Activated naive CD4-positive, alpha-beta T cell treated with anti-CD3 and anti-CD28 coated beads, Interleukin-2, amount 50 U/mL, for 72 hours (primary cell): Measurements from ENCODE around the gene RFPL2. TPM values are rescaled to one million over a fixed set of nuclear protein-coding genes. Genes with fewer than 3 reads are reported as not detected.
"Not testable (repeated sequence)": the region's sequence is repeated elsewhere in the genome, so short reads cannot be mapped to it uniquely, and the experiment has no call there.

ENCODE experiments used
- ATAC-seq, 2 donors: fragments of 150-1000 bp; cut with Tn5 transposase; 2 replicates each; pipeline ENCODE4 v1.10.0; 2021; ENCODE audit warnings: mild to moderate bottlenecking in 2 of 2, moderate library complexity in 2 of 2
- DNase-seq, 2 donors: peaks; one replicate each; pipeline ENCODE4 v3.0.0; 2021 to 2022; ENCODE audit warnings: low spot score in 2 of 2
- H3K27ac Mint-ChIP-seq, 2 donors: one replicate each; pipeline ENCODE4 v1.8.0; 2022; ENCODE audit warnings: mild to moderate bottlenecking in 2 of 2, mixed read lengths in 2 of 2
- H3K36me3 Mint-ChIP-seq, 2 donors: one replicate each; pipeline ENCODE4 v1.8.0; 2022; ENCODE audit warnings: mixed read lengths in 2 of 2
- H3K9me3 Mint-ChIP-seq, 2 donors: one replicate each; pipeline ENCODE4 v1.8.0; 2022; ENCODE audit warnings: mixed read lengths in 2 of 2
- total RNA-seq, 2 donors: library from RNA; stranded (reverse); gene quantifications; one replicate each; pipeline ENCODE4 v1.2.3, GENCODE V29; 2022

RFPL2 gene
- total RNA-seq, 2 donors from 2014 or later: 0.29 TPM; not detected in 1

- Mint-ChIP-seq H3K27ac (no peak overlapping the region), H3K36me3 (no peaks in the 10 kb centered on the region), H3K9me3 (no peaks in the 10 kb centered on the region)
- no peak for DNase-seq
- no peak for ATAC-seq
Observed at GRCh38 chr22:32211011-32211410, 6.1 kb upstream of the RFPL2 start.

GRCh38 chr22:32208681-32209080 lies 3.8 kb upstream of the RFPL2 start:
- ATAC-seq: no peak
- Mint-ChIP-seq H3K9me3 (no peaks in the 10 kb centered on the region), H3K36me3 (no peaks in the 10 kb centered on the region), H3K27ac (no peak overlapping the region)
- no peak for DNase-seq

GRCh38 chr22:32207971-32208480 lies 3.2 kb upstream of the RFPL2 start:
- no peak overlapping the region for H3K27ac Mint-ChIP-seq
- ATAC-seq (no peak), DNase-seq (no peak)
- no peaks in the 10 kb centered on the region for H3K9me3 Mint-ChIP-seq
- H3K36me3 Mint-ChIP-seq: no peaks in the 10 kb centered on the region

- H3K36me3 Mint-ChIP-seq: no peaks in the 10 kb centered on the region
- ATAC-seq (peak; percentile 35 to 52), DNase-seq (no peak)
- no peaks in the 10 kb centered on the region for H3K9me3 Mint-ChIP-seq
- peak overlapping the region in 1 of 2 donors; percentile 9 for H3K27ac Mint-ChIP-seq
Observed at GRCh38 chr22:32206774-32207758, 2.2 kb upstream of the RFPL2 start.

- Mint-ChIP-seq H3K9me3 (no peaks in the 10 kb centered on the region), H3K27ac (peak overlapping the region in 1 of 2 donors; percentile 9), H3K36me3 (no peaks in the 10 kb centered on the region)
- no peak for DNase-seq
- ATAC-seq: no peak
Observed at GRCh38 chr22:32205974-32206773, 1.3 kb upstream of the RFPL2 start.

- Mint-ChIP-seq H3K9me3 (no peaks in the 10 kb centered on the region), H3K36me3 (no peaks in the 10 kb centered on the region), H3K27ac (peak overlapping the region in 1 of 2 donors; percentile 55)
- no peak for DNase-seq
- peak; percentile 46 to 50 for ATAC-seq
Observed at GRCh38 chr22:32204040-32204855, 625 bp downstream of the RFPL2 start.

- H3K36me3 Mint-ChIP-seq: no peaks in the 10 kb centered on the region
- ATAC-seq (no peak), DNase-seq (no peak)
- no peak overlapping the region for H3K27ac Mint-ChIP-seq
- no peaks in the 10 kb centered on the region for H3K9me3 Mint-ChIP-seq
Observed at GRCh38 chr22:32203181-32204039, 1.5 kb downstream of the RFPL2 start.

- DNase-seq (no peak), ATAC-seq (peak; percentile 25)
- Mint-ChIP-seq H3K36me3 (no peaks in the 10 kb centered on the region), H3K9me3 (no peaks in the 10 kb centered on the region), H3K27ac (no peak overlapping the region)
Observed at GRCh38 chr22:32202539-32203180, 2.2 kb downstream of the RFPL2 start.

GRCh38 chr22:32202161-32202538 lies 2.7 kb downstream of the RFPL2 start:
- no peaks in the 10 kb centered on the region for H3K9me3 Mint-ChIP-seq
- H3K27ac Mint-ChIP-seq: no peak overlapping the region
- no peaks in the 10 kb centered on the region for H3K36me3 Mint-ChIP-seq
- ATAC-seq (no peak), DNase-seq (no peak)

- ATAC-seq (no peak), DNase-seq (no peak)
- Mint-ChIP-seq H3K27ac (no peak overlapping the region), H3K9me3 (no peaks in the 10 kb centered on the region), H3K36me3 (no peaks in the 10 kb centered on the region)
Observed at GRCh38 chr22:32200752-32201151, 4.1 kb downstream of the RFPL2 start.

- DNase-seq (no peak), ATAC-seq (no peak)
- H3K9me3 Mint-ChIP-seq: no peaks in the 10 kb centered on the region
- no peaks in the 10 kb centered on the region for H3K36me3 Mint-ChIP-seq
- no peak overlapping the region for H3K27ac Mint-ChIP-seq
Observed at GRCh38 chr22:32199961-32200360, 4.9 kb downstream of the RFPL2 start.

GRCh38 chr22:32199341-32199740 lies 5.5 kb downstream of the RFPL2 start:
- H3K9me3 Mint-ChIP-seq: no peaks in the 10 kb centered on the region
- ATAC-seq (no peak), DNase-seq (no peak)
- H3K36me3 Mint-ChIP-seq: no peaks in the 10 kb centered on the region
- no peak overlapping the region for H3K27ac Mint-ChIP-seq

- not testable (repeated sequence) for H3K36me3 Mint-ChIP-seq, H3K27ac Mint-ChIP-seq, H3K9me3 Mint-ChIP-seq, DNase-seq, ATAC-seq
Observed at GRCh38 chr22:32197553-32198226, 7.2 kb downstream of the RFPL2 start.

- not testable (repeated sequence) for H3K27ac Mint-ChIP-seq, H3K9me3 Mint-ChIP-seq, H3K36me3 Mint-ChIP-seq, DNase-seq, ATAC-seq
Observed at GRCh38 chr22:32195900-32196299, 9.0 kb downstream of the RFPL2 start.

- H3K9me3 Mint-ChIP-seq, H3K27ac Mint-ChIP-seq, ATAC-seq: not testable (repeated sequence)
Observed at GRCh38 chr22:32193346-32193745, 11.5 kb downstream of the RFPL2 start.

More at GRCh38 chr22:32193346-32193745, 11.5 kb downstream of the RFPL2 start:
- H3K36me3 Mint-ChIP-seq, DNase-seq: not testable (repeated sequence)
